LHCN-M2 (cell line): ENCODE data around the gene NSUN4. TPM values are rescaled to one million over a fixed set of nuclear protein-coding genes. Genes with fewer than 3 reads are reported as not detected.
"Not testable (repeated sequence)": the region's sequence is repeated elsewhere in the genome, so short reads cannot be mapped to it uniquely, and the experiment has no call there.

Source experiments
- DNase-seq: peaks from one replicate; pipeline ENCODE4 v3.0.0-alpha.2; 2012; ENCODE audit warnings: low read depth
- polyA plus RNA-seq: library from polyadenylated mRNA; unstranded; fragments of >200 nt; gene quantifications from one replicate; pipeline ENCODE4 v1.2.1, GENCODE V29; 2012; ENCODE audit warnings: missing spikeins
- total RNA-seq: library from RNA; depleted of rRNA; stranded (reverse); fragments of >200 nt; gene quantifications from 2 replicates; pipeline ENCODE4 v1.2.3, GENCODE V29; 2014; rRNA removed

The NSUN4 gene
- 13.0 and 14.3 TPM in 2 replicates for total RNA-seq
- polyA plus RNA-seq: 10.4 TPM

GRCh38 chr1:46340404-46341221 is at the start of gene NSUN4:
Gene NSUN4, plus strand, starts transcription at chr1:46340807. Its CDS starts 20 bp downstream, at chr1:46340827.
- DNase-seq: peak; percentile 95

GRCh38 chr1:46295306-46295705 is 45.3 kb upstream of the NSUN4 start:
- no peak for DNase-seq

- no peak for DNase-seq
Observed at GRCh38 chr1:46298387-46298786, 42.2 kb upstream of the NSUN4 start.

- no peak for DNase-seq
Observed at GRCh38 chr1:46300673-46301405, 39.8 kb upstream of the NSUN4 start.

- peak; percentile 29 for DNase-seq
Observed at GRCh38 chr1:46301406-46301807, 39.2 kb upstream of the NSUN4 start.

- DNase-seq: peak; percentile 40
Observed at GRCh38 chr1:46301808-46302640, 38.6 kb upstream of the NSUN4 start.

- DNase-seq: peak; percentile 22
Observed at GRCh38 chr1:46302641-46303037, 38.0 kb upstream of the NSUN4 start.

GRCh38 chr1:46303038-46303871 is 37.4 kb upstream of the NSUN4 start, which contains the start of the genes LRRC41 and UQCRH:
Gene LRRC41, minus strand, starts transcription at chr1:46303616. Its CDS starts 294 bp downstream, at chr1:46303322.
Gene UQCRH, plus strand, starts transcription at chr1:46303698. Its CDS starts 69 bp downstream, at chr1:46303767.
- peak; percentile 96 for DNase-seq

GRCh38 chr1:46303872-46304326 is 36.7 kb upstream of the NSUN4 start:
- DNase-seq: no peak

- no peak for DNase-seq
Observed at GRCh38 chr1:46306159-46306530, 34.5 kb upstream of the NSUN4 start.

GRCh38 chr1:46309401-46310159 is 31.0 kb upstream of the NSUN4 start:
- DNase-seq: no peak

- no peak for DNase-seq
Observed at GRCh38 chr1:46310321-46310720, 30.3 kb upstream of the NSUN4 start.

GRCh38 chr1:46315669-46316403 is 24.8 kb upstream of the NSUN4 start:
- peak; percentile 15 for DNase-seq

GRCh38 chr1:46317323-46317722 is 23.3 kb upstream of the NSUN4 start:
- no peak for DNase-seq

GRCh38 chr1:46319301-46319700 is 21.3 kb upstream of the NSUN4 start:
- DNase-seq: not testable (repeated sequence)

- not testable (repeated sequence) for DNase-seq
Observed at GRCh38 chr1:46319960-46320914, 20.4 kb upstream of the NSUN4 start.

- not testable (repeated sequence) for DNase-seq
Observed at GRCh38 chr1:46322191-46322590, 18.4 kb upstream of the NSUN4 start.
